GM18519 (cell line): ENCODE measurements around the gene DET1.
"Not testable (repeated sequence)": the region's sequence is repeated elsewhere in the genome, so short reads cannot be mapped to it uniquely, and the experiment has no call there.

ENCODE experiments used
- ATAC-seq: cut with Tn5 transposase; IDR thresholded peaks from one replicate; pipeline ENCODE4 v1.9.1; 2021; ENCODE audit warnings: mild to moderate bottlenecking, moderate library complexity; ENCODE audit not compliant: unreplicated experiment, low FRiP score

DET1 gene

GRCh38 chr15:88505721-88506120, 40.8 kb downstream of the DET1 start:
- ATAC-seq, result no peak

GRCh38 chr15:88504445-88504844, 42.0 kb downstream of the DET1 start:
- no peak for ATAC-seq

DNA sequence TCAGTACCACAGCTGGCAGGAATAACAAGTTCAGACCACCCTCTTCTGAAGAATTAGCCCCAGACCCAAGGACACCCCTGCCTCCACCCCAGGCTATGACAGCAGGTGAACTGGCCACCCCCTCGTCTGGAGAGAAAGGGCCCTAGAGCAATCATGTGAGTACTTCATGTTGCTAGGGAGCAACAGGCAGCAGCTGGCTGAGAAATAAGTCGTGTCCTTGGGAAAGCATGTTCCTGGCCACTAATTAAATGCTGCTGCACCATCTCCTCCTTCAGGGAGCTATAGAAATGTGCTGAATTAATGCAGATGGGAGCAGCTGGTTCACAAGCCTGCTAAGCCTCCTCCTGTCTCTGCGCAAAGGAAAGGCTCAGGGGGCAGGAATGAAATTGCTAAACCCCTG, 47.5 kb downstream of the DET1 start:
- ATAC-seq, result no peak

GRCh38 chr15:88497109-88497765, 49.2 kb downstream of the DET1 start:
- no peak for ATAC-seq

- ATAC-seq, result no peak
Observed at GRCh38 chr15:88493844-88494243, 52.6 kb downstream of the DET1 start.

DNA sequence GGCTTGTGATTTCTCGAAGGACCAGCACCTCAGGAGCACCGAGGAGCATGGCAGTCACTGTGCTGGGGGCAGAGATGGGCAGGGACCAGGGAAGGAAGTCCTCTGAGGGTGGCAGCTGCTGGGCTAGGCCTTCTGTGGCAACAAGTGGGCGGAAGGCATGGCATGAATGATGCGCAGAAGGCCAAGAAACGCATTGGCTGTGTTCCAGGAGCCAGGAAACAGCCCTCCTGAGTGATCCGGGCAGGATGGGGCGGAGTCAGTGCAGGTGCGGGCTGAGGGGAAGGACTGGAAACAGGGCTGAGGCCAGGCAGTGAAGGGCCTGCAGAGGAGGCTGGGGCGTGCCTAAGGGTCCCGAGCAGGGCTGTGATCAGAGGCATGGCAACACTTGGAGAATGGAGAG, 55.3 kb downstream of the DET1 start:
- ATAC-seq, result no peak

GRCh38 chr15:88490036-88490435, 56.4 kb downstream of the DET1 start:
- ATAC-seq, result no peak

DNA sequence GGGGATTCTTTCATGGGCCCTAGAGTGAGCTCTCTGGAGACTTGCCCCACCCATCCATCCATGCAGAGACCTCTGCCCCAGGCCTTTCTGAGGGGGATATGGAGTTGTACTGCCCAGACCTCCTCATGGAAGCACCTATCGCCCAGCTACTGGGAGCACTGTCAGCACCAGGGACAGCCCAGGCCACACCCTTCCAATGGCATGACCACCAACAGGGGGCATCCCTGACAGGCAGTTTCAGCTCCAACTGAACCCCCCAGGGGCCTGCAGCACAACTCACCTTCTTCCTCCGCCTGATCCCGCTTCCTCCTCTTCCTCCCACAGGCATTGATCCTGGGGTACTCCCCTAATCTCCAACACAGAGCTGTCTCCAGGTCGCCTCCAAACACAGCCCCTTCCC, 57.2 kb downstream of the DET1 start:
- no peak for ATAC-seq

- ATAC-seq, result no peak
Observed at GRCh38 chr15:88487796-88488523, 58.5 kb downstream of the DET1 start.

- ATAC-seq, result no peak
Observed at GRCh38 chr15:88487178-88487795, 59.2 kb downstream of the DET1 start.

- no peak for ATAC-seq
Observed at GRCh38 chr15:88484682-88485331, 61.7 kb downstream of the DET1 start.

DNA sequence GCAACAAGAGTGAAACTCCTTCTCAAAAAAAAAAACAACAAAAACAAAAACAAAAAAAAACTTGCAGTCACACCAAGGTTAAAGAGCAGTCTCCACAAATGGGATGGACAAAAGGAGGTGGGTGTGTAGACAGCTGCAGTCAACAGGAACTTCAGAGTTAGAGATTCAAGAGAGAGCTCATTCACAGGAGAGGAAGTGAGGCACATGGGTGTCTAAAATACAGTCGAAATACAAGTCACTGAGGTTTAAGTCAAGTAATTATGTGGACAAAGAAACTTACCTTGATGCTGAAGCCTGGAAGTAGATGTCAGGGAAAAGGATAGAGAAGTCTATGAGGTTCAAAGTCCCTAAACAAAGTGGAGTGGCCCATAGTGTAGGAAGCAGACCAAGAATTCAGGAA, 64.2 kb downstream of the DET1 start:
- no peak for ATAC-seq

GRCh38 chr15:88480981-88481380, 65.5 kb downstream of the DET1 start:
- ATAC-seq, result no peak

GRCh38 chr15:88479169-88479568, 67.3 kb downstream of the DET1 start:
- ATAC-seq, result no peak

GRCh38 chr15:88477904-88478303, 68.6 kb downstream of the DET1 start:
- no peak for ATAC-seq

GRCh38 chr15:88477126-88477525, 69.4 kb downstream of the DET1 start:
- ATAC-seq, result no peak

DNA sequence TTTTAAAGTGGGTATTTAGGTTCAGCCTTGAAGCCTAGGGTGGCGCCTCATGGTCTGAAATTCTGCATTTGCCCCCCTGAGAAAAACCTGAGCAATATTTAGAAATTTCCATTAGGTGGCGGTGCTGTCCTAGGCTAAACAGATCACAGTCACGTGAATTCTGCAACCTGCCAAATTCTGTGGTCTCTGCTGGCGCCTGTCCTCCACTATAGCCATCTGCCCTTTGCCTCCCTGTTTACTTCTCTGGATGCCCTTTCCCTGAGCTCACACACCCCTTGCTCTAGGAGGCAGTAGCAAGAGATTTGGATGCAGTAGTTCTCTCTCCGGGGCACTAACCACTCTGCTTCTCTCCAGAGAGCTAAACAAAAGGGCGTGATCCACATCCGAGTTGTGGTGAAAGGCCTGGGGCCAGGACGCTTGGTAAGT, 69.8 kb downstream of the DET1 start:
- peak; percentile 50 for ATAC-seq

GRCh38 chr15:88473661-88474293, 72.7 kb downstream of the DET1 start:
- not testable (repeated sequence) for ATAC-seq

- ATAC-seq, result no peak
Observed at GRCh38 chr15:88472225-88472624, 74.3 kb downstream of the DET1 start.

DNA sequence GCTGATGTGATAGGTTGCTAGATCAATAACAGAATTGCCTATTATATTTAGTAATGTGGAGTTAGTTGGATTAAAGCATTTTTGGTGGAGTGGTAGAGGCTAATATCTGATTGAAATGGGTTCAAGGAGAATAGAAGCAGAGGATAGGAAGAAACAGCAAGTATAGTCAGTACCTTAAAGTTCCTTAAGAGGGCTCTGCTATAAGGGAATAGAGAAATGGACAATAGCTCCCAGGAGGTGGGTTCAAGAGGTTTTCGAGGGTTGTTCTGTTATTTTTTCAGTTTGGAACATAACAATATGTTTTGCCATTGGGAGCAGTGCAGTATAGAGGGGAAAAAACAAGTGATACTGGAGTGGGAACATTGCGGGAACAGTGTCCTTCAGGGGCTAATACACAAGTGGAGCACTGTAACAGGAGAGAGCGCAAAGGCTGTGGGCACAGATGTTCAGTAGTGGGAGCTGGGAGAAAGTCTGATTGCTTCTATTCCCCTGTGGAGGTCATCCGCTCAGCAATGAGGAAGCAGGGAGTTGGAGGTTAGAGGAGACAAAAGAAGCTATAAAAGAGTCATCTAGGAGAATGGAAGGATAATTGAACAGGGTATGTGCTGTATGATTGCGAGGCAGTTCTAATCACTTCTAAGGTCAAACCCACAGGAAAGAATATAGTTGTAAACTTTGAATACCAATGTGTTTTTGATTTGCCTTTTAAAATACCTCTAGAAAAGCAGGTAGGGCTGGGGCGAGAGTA, 75.7 kb downstream of the DET1 start:
- no peak for ATAC-seq
